ENCODE results near the gene ABHD16A.
A peak's percentile ranks its signal among the peaks of the same experiment; 100 is the strongest.
"Not testable (repeated sequence)": the region's sequence is repeated elsewhere in the genome, so short reads cannot be mapped to it uniquely, and the experiment has no call there.

The ABHD16A gene

GRCh38 chr6:31713991-31714684 is 11.0 kb upstream of the ABHD16A start:
- DNase-seq: no peak

- no peak for DNase-seq
Observed at GRCh38 chr6:31713465-31713864, 10.3 kb upstream of the ABHD16A start.

DNA sequence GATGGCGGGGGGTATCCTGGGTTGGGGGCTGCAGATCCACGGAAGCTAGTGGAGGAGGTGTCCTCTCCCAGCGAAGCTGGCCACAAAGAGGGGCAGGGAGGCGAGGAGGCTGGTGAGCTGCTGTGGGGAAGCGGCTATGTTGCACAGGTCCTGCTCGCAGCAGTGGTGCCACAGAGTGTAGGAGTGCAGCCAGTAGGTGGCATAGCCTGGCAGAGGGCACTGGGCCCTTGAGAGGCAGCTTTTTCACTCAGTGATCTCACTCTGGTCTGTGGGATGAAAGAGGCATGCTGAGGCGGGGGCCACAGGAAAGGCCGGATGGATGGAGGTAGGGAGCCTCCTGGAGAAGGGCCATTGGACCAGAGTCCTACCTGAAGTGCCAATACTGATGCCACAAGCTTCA is 9.2 kb upstream of the ABHD16A start:
- peak; percentile 32 for DNase-seq

- no peak for DNase-seq
Observed at GRCh38 chr6:31711233-31711632, 8.1 kb upstream of the ABHD16A start.

GRCh38 chr6:31710523-31711219 is 7.5 kb upstream of the ABHD16A start:
- no peak for DNase-seq

- DNase-seq: not testable (repeated sequence)
Observed at GRCh38 chr6:31709157-31709556, 6.0 kb upstream of the ABHD16A start.

- no peak for DNase-seq
Observed at GRCh38 chr6:31708224-31708623, 5.1 kb upstream of the ABHD16A start.

GRCh38 chr6:31707701-31708100 is 4.6 kb upstream of the ABHD16A start:
- no peak for DNase-seq

- DNase-seq: no peak
Observed at GRCh38 chr6:31706599-31706998, 3.5 kb upstream of the ABHD16A start, which contains the start of gene LY6G6F. TSS of gene LY6G6F (plus strand) at chr6:31706866. CDS start at chr6:31706907, 41 bp downstream.

DNA sequence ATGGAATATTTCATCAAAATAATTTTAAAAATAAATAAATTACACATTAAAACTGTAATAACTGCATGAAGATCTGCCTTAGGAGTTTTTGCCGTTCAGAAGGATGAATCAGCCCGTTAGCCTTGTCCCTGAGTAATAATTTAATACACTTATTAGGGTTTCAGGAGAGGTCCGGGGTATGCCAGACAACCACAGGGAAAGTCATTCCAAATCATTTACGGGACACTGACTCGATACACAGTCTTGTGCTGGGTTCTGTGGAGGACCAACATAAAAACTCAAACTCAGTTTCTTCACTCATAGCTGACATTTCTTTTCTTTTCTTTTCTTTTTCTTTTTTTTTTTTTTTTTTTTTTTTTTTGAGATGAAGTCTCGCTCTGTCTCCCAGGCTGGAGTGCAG is 2.8 kb upstream of the ABHD16A start:
- no peak for DNase-seq

DNA sequence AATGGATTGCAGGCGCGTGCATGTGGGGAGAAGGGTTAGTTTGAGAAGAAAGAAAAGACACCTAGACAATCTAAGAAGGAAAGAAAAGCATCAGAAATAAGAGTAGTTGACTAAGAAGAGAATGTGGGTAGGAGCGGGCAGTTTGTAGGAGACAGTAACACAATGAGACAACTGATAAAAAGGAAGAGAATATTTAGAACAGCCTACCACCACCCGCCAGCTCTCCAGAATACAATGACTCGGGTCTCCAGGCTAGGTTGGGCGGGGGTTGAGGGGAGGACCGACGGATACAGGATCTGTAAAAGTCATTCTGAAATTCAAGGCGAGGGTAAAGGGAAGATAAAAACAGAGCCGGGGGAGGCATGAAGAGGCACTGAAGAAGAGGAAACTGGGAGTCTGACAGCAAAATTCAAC is 712 bp downstream of the ABHD16A start:
- peak; percentile 5 for DNase-seq

GRCh38 chr6:31701666-31702404 is 1.3 kb downstream of the ABHD16A start:
- DNase-seq: no peak

DNA sequence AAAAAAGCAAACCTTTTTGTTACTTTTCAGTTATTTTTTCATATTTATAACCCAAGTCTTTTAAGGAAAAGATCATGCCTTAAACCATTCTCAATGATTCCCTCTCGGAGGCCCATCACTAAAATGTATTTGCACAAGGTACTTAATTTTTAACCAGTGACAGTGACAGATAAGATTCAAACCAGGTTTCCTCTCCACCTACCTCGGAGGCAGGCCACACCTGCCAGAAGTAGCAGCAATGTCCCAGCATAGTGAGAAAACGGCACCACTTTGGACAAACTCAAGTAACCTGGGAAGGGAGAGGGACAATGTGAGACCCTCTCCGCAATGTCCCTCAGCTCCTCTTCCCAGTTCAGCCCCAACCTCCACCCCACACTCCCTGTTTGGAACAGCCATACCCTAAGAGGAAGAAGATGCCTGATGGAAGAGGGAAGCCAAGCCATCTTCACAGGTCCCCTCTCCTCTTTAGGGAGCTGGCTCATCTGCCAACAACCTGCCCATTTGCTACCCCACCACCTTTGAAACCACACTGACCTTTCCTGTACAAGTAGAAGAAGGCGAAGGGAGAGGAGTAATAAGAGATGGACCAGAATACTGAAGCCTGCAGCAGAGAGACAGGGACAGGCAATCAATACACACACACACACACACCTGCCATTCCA is 2.3 kb downstream of the ABHD16A start:
- DNase-seq: no peak

GRCh38 chr6:31697555-31697954 is 5.6 kb downstream of the ABHD16A start:
- DNase-seq: no peak

DNA sequence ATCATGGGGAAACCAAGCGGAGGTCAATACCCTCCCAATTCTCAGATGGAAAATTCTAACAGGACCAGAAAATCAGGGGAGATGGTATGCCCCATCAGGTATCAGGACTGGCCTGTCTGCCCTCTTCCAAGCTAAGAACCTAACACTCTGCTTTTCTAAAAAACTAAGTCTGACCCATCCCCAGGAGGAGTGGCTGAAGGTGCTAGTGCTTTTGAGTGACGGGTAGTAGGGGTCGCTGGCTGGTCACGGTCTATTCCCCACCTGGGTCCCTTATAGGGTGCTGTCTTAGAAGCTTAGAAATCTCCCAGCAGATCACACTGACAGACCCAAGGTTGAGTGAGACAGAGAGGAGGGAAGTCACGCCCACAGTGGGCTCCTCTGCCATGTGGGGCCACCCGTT is 9.6 kb downstream of the ABHD16A start:
- DNase-seq: no peak

DNA sequence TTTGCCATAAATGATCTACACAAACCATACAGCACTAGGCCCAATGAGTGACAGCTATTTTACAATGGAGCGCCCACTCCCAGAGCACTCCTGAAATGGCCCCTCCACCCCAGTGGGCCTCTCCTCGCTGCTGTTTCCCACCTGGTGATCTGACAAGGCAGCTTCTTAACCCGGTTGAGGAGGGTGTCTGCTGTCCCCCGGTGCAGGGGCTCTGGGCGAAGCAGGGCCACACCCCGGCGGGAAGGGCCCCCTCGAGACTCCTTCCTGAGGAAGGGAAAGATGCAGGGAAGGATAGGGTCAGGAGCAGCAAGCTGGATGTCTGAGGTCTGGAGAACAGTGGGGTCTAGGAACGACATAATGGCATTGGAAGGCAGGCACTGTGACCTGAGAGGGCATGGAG is 10.2 kb downstream of the ABHD16A start:
- DNase-seq: no peak

DNA sequence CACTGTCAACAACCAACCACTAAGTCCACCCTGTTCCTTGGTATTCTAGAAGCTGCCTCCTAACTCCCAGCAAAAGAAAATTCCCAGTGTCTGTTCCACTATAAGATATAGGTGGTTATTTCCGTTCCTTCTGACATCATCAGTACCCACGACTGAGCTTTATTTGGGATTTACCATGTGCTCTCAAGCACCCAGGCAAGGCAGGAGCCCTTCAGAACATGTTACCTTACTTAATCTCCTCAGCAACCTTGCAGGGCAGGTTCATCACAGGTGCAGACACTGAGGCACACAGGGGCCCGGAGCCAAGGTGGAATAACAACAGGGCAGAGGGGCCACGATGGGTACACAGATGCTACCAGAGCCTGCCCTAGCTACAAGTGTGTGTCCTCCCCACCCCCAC is 10.8 kb downstream of the ABHD16A start:
- no peak for DNase-seq

- no peak for DNase-seq
Observed at GRCh38 chr6:31691564-31692108, 11.5 kb downstream of the ABHD16A start.

DNA sequence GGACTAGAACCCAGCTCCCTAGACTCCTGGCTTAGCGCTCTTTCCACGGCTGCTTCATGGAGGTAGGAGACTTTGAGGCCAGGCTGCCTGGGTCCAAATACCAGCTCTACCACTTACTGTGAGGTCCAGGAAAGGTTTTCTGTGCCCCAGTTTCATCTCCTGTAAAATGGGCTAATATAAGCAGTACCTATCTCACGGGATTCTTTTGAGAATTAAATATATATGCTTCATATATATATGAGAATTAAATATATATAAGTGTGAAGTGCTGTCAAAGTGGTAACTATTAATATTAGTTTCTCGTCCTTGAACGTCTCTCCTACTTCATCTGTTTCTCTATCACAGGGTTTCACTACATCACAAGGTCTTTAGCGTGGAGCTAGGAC is 12.1 kb downstream of the ABHD16A start:
- no peak for DNase-seq

DNA sequence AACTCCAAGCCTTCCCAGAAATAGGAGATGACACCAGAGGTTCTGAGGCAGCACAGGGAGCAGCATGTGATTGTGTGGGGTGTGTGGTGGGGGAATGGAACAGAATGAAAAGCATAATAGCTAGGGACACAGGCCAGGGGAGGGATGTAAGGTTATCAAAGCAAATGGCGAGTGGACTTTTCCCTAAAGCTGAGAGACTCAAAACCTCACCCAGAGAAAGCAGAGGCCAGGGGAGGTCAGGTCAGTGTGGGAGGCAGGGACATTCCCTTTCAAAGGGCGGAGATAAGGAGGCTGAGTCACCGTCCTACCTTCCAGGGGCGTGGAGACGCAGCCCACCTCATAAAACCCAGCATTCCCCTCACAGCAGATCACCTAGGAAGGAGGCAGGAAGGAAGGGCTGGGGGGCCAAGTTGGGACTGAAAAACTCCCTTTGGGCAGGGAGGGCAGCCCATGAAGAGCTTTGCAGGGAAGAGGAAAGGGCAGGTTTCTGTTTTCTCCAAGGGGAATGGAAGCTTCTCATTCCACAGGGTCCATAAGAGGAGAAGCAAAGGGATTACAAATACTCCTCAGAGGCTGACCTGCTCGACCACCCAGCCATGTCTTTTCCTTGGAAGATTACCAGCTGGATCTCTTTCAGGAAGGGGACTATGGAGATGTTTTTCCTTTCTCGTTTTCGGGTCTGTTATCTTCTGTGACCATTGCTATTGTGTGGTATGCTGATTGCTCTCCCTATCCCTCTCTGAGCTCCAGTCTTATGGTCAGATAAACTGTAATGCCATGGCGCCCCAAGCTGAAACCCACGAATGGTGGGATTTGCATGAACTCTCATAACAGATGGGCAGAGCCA is 12.7 kb downstream of the ABHD16A start:
- DNase-seq: no peak

DNA sequence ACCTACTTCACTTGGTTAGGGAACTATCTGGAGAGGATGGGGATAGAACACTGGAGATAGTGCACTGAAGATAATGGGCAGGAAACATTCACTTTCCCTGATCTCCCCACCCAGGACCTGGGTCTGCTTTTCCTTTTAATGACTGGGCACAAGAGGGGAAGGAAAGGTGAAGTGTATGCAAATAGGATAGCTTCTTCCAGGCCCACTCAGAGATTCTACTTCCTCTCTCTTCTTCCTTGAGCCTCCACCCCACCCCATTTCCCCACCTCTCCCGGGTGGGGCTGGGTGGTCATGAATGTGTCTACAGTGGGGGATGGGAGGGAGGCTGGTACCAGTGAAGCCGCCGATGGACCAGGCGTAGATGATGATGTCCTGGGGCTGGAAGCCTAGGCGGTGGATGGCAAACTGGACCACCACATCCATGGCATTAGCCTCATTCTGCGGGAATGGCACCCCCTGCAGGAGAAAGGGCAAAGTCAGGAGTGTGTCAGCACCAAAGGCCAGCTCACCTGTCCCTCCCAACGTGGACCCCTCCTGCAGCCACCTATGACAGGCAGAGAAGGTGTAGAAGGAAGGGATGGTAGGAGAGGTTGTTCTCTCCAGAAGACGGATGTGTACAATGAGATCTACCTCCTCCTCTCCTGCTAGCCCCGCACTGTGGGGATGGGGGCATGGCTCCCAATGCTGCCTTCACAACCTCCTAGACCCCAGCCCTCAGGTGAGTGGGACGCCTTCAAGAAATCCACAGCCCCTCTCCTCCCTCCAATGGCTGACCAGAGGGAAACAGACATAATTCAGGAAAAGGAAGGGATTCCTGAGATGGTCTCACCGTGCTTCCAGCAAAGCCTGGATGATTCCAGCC is 13.6 kb downstream of the ABHD16A start:
- DNase-seq: no peak

Data from CD4-positive, alpha-beta T cell treated with Interleukin-17A for 1 hour (primary cell).